GM18861 (cell line): Measurements from ENCODE around the gene ISOC2.
"Not testable (repeated sequence)": the region's sequence is repeated elsewhere in the genome, so short reads cannot be mapped to it uniquely, and the experiment has no call there.

Source experiments
- ATAC-seq: cut with Tn5 transposase; IDR thresholded peaks from one replicate; pipeline ENCODE4 v1.9.1; 2021; ENCODE audit not compliant: unreplicated experiment

Gene ISOC2

DNA sequence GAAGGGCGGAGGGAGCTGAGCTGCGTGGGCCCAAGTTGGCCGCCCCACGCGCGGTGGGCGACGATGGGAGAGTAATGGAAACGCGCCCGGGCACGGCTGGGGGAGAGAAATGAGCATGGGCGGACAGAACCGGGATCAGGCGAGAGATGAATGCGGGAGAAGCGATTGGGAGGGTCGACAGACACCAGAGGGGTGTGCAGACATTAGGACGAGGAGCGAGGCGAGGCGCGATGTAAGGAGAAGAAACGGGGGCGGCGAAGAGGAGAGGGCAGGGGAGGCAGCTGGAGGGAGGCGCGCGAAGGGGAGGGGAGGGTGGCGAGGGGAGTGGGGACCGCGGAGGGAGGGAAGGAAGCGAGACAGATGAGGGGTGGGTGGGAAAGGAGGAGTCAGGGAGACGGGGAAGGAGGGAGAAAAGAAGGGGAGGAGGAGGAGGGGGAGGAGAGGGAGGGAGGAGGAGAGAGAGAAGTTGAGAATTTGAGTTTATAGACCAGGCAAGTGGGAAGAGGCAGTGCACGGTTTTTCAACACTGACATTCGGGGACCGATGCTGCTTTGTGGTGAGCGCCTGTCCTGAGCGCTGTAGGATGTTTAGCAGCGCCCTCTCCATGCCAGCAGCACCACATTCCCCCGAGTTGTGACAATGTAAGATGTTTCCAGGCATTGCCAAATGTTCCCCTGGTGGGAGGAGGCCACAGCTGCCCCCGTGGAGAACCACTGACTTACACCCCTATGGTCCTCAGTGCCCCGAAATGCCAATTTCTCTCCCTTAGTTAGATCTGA lies 18.2 kb downstream of the ISOC2 start, which contains the start of gene SHISA7:
Gene SHISA7, minus strand, starts transcription at position 256 of the 779 bp plus-strand sequence. CDS start 437 bp downstream, outside the sequence.
- ATAC-seq, result no peak

DNA sequence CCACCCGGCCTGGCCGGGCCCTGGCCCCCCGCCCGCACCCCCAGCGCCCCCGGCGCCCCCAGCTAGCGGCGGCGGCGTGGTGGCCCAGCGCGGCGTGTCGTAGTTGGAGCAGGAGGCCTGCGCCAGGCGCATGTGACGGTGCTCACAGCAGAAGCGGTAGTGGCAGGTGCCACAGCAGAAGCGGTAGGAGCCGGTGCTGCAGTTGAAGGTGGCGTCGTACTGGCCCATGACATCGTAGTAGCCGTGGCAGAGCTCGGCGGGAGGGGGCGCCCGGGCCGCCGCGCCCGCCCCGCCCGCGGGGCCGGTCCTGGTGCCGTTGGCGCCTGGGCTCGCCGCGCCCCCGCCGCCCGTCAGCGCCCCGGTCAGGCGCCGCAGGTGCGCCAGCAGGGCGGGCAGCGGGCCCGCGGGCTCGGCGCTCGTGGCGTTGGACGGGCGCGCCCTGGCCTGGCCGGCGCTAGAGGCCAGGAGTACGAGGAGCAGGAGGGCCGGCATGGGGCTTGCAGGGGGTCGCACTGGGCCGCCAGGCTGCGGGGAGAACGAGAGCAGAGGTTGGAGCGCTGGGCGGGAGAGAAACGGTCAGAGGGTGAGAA lies 19.0 kb downstream of the ISOC2 start:
- ATAC-seq, result no peak

- no peak for ATAC-seq
These were observed 19.6 kb downstream of the ISOC2 start for GRCh38 chr19:55441692-55442321.

DNA sequence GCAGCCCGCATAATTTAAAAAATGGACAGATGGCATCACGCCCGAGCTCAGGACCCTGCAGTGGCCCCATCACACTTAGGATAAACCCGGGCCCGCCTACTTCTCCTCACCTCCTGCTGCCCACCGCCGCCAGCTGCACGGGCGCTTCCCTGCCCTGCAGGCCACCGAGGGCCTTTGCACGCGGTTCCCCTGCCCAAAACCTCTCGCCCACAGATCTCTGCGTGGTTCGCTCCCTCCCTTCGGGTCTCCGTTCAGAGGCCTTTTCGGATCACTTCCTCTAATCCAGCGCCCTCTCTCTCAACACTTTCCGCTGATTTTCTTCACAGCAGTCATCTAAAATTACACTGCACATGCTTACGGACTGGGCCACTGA lies 20.1 kb downstream of the ISOC2 start:
- no peak for ATAC-seq

DNA sequence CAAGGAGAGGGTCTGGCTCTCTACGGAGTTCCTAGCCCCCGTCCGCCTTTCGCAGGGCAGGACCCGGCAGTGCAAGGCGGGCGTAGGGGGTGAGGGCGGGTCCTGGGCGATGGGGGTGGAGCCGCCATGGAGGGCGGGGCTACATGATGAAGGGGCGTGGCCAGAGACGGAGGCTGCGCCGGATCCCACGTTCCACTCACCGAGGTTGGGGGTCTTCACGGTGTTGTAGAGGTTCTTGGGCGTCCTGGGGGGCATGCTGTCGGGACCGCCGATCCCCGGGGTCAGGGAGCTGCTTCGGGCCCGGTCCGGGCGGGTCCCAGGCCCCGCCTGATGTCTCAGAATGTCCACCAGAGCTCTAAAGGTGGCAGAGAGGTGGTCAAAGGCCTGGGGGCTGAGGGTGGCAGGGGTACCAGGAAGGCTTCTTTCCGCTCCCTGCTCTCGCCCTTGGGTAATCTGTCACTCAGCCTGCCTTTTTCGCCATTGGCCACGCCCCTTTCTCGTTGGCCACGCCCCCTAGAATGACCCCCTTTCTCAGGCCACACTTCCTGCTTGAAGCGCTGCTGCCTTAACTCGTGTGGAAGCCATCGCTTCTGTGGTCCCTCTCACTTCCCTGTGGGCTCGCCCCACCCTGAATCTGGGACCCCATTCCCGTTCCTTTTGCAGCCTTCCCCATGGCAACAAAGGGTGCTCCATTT lies 20.9 kb downstream of the ISOC2 start:
- no peak for ATAC-seq

DNA sequence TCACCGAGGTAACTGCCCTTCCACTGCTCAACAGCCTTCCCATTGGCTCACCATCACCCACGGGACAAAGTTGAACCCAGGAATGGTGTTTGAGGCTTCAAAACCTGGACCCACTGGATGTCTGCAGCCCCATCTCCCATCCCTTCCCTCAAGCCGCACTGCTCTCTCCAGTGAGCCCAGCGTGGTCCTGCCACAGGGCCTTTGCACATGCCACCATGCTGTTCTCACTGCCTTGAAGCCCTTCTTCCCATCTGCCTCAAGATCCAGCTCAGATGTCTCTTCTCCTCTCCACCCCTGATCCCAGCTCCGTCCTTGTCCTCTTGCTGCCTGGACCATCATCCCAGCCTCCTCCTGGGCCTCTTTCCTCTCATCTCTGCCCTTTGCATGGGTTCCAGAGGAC lies 22.4 kb downstream of the ISOC2 start:
- ATAC-seq, result no peak

DNA sequence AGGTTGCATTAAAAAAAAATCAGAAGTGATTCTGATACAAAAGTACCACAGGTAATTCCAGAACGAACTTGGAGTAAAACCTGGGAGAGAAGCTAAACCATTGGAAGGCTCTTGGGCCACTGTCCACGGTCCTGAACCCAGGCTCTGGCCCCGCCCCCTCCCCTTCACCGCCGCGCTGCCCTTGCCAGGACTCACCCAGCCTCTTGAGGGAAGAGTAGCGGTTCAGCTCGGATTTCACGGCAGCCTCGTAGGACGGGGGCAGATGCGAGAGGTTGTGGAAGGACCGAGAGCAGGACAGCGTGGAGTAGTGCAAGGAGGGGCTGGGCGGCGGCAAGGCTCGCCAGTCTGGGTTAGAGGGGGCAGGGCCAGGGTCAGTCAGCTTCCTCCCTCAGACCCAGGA lies 24.0 kb downstream of the ISOC2 start:
- no peak for ATAC-seq

- ATAC-seq, result no peak
These were observed 24.6 kb downstream of the ISOC2 start for GRCh38 chr19:55436847-55437246.

DNA sequence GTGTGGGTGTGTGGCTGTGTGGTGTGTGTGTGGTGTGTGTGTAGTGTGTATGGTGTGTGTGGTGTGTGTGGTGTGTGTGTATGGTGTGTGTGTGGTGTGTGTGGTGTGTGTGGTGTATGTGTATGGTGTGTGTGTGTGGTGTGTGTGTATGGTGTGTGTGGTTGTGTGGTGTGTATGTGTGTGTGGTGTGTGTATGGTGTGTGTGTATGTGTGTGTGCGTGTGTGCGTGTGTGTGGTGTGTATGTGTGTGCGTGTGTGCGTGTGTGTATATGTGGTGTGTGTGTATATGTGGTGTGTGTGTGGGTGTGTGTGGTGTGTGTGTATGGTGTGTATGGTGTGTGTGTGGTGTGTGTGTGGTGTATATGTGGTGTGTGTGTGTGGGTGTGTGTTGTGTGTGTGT lies 26.4 kb downstream of the ISOC2 start:
- ATAC-seq, result no peak

DNA sequence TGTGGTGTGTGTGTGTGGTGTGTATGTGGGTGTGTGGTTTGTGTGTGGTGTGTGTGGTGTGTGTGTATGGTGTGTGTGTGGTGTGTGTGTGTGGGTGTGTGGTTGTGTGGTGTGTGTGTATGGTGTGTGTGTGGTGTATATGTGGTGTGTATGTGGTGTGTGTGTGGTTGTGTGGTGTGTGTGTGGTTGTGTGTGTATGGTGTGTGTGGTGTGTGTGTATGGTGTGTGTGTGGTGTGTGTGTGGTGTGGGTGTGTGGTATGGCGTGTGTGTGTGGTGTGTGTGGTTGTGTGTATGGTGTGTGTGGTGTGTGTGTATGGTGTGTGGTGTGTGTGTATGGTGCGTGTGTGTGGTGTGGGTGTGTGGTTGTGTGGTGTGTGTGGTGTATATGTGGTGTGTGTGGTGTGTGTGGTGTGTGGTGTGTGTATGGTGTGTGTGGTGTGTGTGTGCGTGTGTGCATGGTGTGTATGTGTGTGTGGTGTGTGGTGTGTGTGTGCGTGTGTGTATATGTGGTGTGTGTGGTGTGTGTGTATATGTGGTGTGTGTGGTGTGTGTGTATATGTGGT lies 27.0 kb downstream of the ISOC2 start:
- no peak for ATAC-seq

DNA sequence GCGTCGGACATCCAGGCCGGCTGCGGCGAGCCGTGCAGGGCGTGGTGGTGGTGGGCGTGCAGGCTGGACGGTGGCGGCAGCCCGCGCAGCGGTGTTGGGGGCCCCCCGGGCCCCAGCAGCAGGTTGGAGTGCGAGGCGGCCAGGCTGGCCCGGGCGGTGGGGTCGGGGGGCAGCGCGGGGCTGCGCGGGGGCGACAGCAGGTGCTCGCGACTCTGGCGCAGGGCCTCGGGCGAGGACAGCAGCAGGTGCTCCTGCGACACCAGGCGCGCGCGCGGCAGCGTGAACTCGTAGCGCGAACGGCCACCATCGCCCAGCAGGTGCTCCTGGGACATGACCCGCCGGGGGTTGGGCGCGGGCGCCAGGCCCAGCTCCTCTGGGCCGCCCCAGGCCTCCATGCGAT lies 28.1 kb downstream of the ISOC2 start:
- ATAC-seq, result no peak

DNA sequence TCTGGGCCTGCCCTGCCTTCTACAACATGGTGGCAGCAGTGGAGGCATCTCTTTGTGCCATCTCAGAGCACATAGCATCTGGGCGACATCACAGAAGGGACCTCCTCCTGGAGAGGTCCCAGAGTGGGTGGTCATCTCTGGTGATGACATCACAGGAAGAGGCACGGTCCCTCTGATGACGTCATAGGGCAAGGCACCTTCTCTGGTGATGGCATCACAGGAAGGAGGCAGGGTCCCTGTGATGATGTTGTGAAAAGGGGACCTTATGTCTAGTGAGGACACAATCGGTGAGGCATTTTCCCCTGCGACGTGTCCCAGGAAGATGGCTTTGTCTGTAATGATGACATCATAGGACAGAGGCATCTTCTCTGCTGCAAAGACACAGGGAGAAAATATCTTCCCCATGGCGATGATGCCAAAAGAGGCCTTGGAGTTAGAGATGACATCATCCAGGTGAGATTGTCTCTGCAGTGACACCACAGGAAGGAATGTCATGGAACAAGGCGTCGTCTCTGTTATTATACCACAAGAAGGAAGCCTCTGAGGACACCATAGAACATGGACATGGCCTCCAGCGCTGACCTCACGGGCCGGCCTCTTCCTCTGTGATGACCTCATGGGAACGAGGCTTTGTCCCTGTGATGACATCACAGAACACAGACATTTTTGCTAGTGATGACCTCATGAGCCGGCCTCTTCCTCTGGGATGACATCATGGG lies 29.0 kb downstream of the ISOC2 start:
- ATAC-seq, result no peak

DNA sequence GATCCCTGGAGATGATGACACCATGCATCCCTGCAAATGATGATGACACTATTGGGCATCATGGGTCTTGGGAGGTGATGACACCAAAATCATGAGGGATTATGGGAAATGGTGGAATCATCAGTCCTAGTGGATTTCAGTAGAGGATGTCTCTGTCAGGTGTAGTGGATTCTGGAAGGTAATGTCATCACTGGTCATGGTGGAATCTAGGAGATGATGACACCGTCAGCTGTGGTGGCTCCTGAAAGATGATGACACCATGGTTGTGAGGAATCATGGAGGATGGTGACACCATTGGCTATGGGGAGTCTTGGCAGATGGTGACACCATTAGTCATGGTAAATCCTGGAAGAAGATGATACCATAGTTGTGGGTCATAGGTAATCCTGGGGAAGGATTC lies 30.3 kb downstream of the ISOC2 start:
- no peak for ATAC-seq

DNA sequence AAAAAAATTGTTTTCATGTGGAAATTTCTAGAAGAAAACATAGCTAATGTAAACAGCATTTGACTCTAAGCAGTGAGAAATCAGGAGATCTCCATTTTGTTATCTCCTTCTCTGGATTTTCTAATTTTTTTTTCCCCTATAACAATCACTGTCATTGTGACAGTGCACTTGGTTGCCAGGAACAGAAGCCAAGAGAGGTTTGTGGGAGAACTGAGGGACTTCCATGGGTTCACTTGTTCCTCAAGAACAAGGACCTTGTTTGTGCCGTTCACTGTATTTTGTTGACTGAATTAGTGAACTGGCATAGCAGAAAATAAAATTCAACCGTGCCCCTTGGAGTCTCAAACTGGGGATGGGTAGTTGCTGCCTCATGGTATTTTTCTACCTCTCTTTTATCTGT lies 35.4 kb downstream of the ISOC2 start:
- ATAC-seq, result no peak

GRCh38 chr19:55424518-55424917 lies 36.9 kb downstream of the ISOC2 start:
- ATAC-seq, result no peak

DNA sequence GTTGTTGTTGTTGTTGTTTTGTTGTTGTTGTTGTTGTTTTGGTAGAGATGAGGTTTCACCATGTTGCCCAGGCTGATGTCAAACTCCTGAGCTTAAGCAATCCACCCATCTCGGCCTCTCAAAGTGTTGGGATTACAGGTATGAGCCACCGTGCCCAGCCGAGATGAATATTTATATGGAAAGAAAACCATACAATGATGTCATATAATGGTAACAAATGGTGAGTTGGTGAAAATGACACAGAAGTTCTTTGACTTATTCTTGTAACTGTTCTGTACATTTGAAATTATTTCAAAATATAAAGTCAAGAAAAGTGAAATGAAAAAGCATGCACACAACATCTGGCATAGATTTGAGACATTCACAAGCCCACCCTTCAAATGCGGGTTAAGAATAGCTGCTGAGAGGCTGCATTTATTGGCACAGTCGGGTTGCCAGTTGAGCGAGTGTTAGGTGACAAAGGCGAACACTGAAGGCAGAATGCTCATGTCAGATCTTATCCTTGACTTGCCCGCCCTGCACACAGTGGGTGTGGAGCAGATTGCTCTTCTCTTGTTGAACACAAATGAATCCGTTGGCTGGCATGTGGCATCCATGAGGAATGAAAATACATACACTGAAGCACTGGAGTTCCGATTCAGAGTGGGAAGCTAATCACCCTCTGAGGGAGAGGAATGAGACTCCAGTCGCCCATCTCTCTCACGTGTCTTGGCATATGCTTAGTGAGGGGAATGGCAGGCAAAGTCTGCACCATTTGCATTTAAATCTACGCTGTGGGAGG lies 38.0 kb downstream of the ISOC2 start:
- no peak for ATAC-seq

GRCh38 chr19:55421281-55421680 lies 40.2 kb downstream of the ISOC2 start:
- ATAC-seq, result not testable (repeated sequence)

- no peak for ATAC-seq
These were observed 41.7 kb downstream of the ISOC2 start for GRCh38 chr19:55419624-55420236.

DNA sequence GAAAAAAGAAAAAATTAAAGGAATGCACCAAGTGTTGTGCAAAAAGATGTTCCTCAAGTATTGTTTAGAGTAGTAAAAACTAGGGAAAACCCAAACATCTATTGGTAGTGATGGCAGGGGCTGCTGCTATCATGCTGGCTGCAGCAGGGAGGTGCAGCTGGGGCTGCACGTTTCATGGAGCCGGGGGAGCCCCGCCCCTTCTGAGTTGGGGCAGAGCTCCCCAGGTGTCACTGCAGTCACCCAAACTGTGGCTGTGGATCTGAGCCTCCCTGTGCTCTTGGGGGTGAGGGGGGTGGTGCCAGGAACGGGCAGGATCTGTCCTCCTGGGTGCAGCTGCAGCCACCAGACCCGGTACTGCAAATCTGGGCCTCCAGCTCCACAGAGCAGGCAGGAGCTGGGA lies 42.3 kb downstream of the ISOC2 start:
- no peak for ATAC-seq

DNA sequence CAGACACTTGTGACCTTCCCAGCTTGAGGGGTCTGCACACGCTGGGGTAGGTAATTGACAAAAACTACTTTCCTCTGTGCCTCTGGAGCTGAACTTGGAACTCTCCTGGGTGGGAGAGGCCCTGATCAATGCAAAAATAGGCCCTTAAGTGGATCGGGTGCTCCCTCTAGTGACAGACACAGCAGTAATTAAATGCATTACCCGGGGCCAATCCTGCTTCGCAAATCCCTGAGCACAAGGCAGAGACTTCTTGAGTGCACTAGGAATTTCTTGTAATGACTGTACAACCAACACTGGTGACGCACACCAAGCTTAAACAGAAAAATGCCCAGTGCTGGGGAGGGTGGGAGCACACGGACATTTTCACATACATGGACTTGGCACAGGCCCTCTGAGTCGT lies 43.3 kb downstream of the ISOC2 start:
- no peak for ATAC-seq
